Mesothelial cell of epicardium (in vitro differentiated cells): ENCODE data around the gene FGF14. TPM values are rescaled to one million over a fixed set of nuclear protein-coding genes. Genes with fewer than 3 reads are reported as not detected.

Source experiments
- DNase-seq, 2 experiments: peaks; one replicate each; pipeline ENCODE4 v3.0.0; 2021; ENCODE audit warnings: low spot score in 2 of 2; ENCODE audit not compliant: unreplicated experiment in 2 of 2
- H3K27ac Mint-ChIP-seq: 2 replicates; pipeline ENCODE4 v1.8.0; 2021; ENCODE audit warnings: mixed read lengths
- H3K27me3 Mint-ChIP-seq: 2 replicates; pipeline ENCODE4 v1.8.0; 2021; ENCODE audit warnings: low read depth, mixed read lengths
- H3K36me3 Mint-ChIP-seq: 2 replicates; pipeline ENCODE4 v1.8.0; 2021; ENCODE audit warnings: mixed read lengths
- H3K4me1 Mint-ChIP-seq: 2 replicates; pipeline ENCODE4 v1.8.0; 2021; ENCODE audit warnings: mixed read lengths
- H3K4me3 Mint-ChIP-seq: 2 replicates; pipeline ENCODE4 v1.8.0; 2021; ENCODE audit warnings: mild to moderate bottlenecking, moderate library complexity, mixed read lengths
- H3K9me3 Mint-ChIP-seq: 2 replicates; pipeline ENCODE4 v1.8.0; 2021; ENCODE audit warnings: mixed read lengths
- total RNA-seq: library from RNA; stranded (reverse); gene quantifications from 3 replicates; pipeline ENCODE4 v1.2.1, GENCODE V29; 2021
- TF ChIP-seq, protein P1 (sequence below): fragments of 200-600 bp; sonication (generic); IDR thresholded peaks from one replicate; pipeline ENCODE4 v1.5.0; 2021; ENCODE audit warnings: antibody characterized with exemption; ENCODE audit not compliant: unreplicated experiment

FGF14 gene
- total RNA-seq, 1 donor from 2014 or later, result 0.02 TPM

GRCh38 chr13:102299366-102299765 lies 102.5 kb downstream of the FGF14 start:
- Mint-ChIP-seq H3K27ac (no peak overlapping the region), H3K4me1 (no peaks in the 10 kb centered on the region), H3K4me3 (no peak overlapping the region), H3K27me3 (peaks cover 20% of the 10 kb centered on the region), H3K36me3 (no peaks in the 10 kb centered on the region), H3K9me3 (no peaks in the 10 kb centered on the region)
- no peak for DNase-seq
- TF ChIP-seq, protein P1, sequence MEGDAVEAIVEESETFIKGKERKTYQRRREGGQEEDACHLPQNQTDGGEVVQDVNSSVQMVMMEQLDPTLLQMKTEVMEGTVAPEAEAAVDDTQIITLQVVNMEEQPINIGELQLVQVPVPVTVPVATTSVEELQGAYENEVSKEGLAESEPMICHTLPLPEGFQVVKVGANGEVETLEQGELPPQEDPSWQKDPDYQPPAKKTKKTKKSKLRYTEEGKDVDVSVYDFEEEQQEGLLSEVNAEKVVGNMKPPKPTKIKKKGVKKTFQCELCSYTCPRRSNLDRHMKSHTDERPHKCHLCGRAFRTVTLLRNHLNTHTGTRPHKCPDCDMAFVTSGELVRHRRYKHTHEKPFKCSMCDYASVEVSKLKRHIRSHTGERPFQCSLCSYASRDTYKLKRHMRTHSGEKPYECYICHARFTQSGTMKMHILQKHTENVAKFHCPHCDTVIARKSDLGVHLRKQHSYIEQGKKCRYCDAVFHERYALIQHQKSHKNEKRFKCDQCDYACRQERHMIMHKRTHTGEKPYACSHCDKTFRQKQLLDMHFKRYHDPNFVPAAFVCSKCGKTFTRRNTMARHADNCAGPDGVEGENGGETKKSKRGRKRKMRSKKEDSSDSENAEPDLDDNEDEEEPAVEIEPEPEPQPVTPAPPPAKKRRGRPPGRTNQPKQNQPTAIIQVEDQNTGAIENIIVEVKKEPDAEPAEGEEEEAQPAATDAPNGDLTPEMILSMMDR, result no peak

- TF ChIP-seq, protein P1, result no peak
- Mint-ChIP-seq H3K9me3 (no peaks in the 10 kb centered on the region), H3K36me3 (no peaks in the 10 kb centered on the region), H3K27ac (no peak overlapping the region), H3K4me1 (no peaks in the 10 kb centered on the region), H3K27me3 (peaks cover 17% of the 10 kb centered on the region), H3K4me3 (no peak overlapping the region)
- DNase-seq, result no peak
These were observed 103.8 kb downstream of the FGF14 start for GRCh38 chr13:102298051-102298450.

GRCh38 chr13:102295316-102296048 lies 106.4 kb downstream of the FGF14 start:
- TF ChIP-seq, protein P1, result no peak

GRCh38 chr13:102294407-102295018 lies 107.3 kb downstream of the FGF14 start:
- Mint-ChIP-seq H3K4me3 (no peak overlapping the region), H3K27ac (no peak overlapping the region), H3K9me3 (no peaks in the 10 kb centered on the region), H3K27me3 (peaks cover 10% of the 10 kb centered on the region), H3K36me3 (no peaks in the 10 kb centered on the region), H3K4me1 (no peaks in the 10 kb centered on the region)
- TF ChIP-seq, protein P1, result no peak
- no peak for DNase-seq

More at GRCh38 chr13:102295316-102296048, 106.4 kb downstream of the FGF14 start:
- H3K9me3 Mint-ChIP-seq, result no peaks in the 10 kb centered on the region
- H3K4me1 Mint-ChIP-seq, result no peaks in the 10 kb centered on the region
- H3K36me3 Mint-ChIP-seq, result no peaks in the 10 kb centered on the region
- H3K27me3 Mint-ChIP-seq, result peaks cover 17% of the 10 kb centered on the region
- DNase-seq, result no peak
- H3K4me3 Mint-ChIP-seq, result no peak overlapping the region
- no peak overlapping the region for H3K27ac Mint-ChIP-seq

DNA sequence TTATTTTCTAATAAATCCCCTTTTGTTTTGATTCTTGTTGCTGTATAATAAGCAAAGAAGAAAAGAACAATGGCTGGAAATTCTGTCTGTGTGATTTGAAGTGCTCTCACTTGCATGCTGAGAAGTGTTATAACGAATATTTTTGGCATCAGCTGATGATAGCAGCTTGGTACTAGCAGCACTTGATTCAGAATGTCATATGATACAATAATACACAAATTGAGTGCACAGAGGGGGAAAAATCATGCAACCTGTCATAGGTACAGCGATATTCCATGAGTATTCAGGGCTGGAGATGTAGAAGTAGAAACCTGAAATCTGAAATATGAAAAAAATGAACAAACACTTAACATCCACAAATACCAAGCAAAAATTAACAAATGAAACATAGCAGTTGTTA lies 108.1 kb downstream of the FGF14 start:
- TF ChIP-seq, protein P1, result no peak
- Mint-ChIP-seq H3K4me3 (no peak overlapping the region), H3K36me3 (no peaks in the 10 kb centered on the region), H3K9me3 (no peaks in the 10 kb centered on the region), H3K4me1 (no peaks in the 10 kb centered on the region), H3K27me3 (peaks cover 6% of the 10 kb centered on the region), H3K27ac (no peak overlapping the region)
- no peak for DNase-seq
